SW480 (cell line): ENCODE data around the gene CCR6.
"Not testable (repeated sequence)": the region's sequence is repeated elsewhere in the genome, so short reads cannot be mapped to it uniquely, and the experiment has no call there.

Experiments used
- DNase-seq: peaks from one replicate; pipeline ENCODE4 v3.0.0-alpha.2; 2016; ENCODE audit warnings: low spot score

The CCR6 gene

GRCh38 chr6:167122827-167123657, at the start of gene CCR6:
Gene CCR6, plus strand, starts transcription at chr6:167123096. Its CDS starts 13,039 bp downstream, at chr6:167136135.
- DNase-seq, result no peak

- DNase-seq, result peak; percentile 17
Observed at GRCh38 chr6:167073679-167074274, 49.1 kb upstream of the CCR6 start.

GRCh38 chr6:167077241-167077932, 45.5 kb upstream of the CCR6 start:
- no peak for DNase-seq

GRCh38 chr6:167078745-167079144, 44.2 kb upstream of the CCR6 start:
- DNase-seq, result no peak

- no peak for DNase-seq
Observed at GRCh38 chr6:167079853-167080297, 43.0 kb upstream of the CCR6 start.

GRCh38 chr6:167087857-167088354, 35.0 kb upstream of the CCR6 start:
- DNase-seq, result no peak

- DNase-seq, result not testable (repeated sequence)
Observed at GRCh38 chr6:167088741-167089140, 34.2 kb upstream of the CCR6 start.

- no peak for DNase-seq
Observed at GRCh38 chr6:167089243-167090142, 33.4 kb upstream of the CCR6 start.

GRCh38 chr6:167090171-167090570, 32.7 kb upstream of the CCR6 start:
- no peak for DNase-seq

GRCh38 chr6:167091026-167091804, 31.7 kb upstream of the CCR6 start:
- no peak for DNase-seq

- DNase-seq, result no peak
Observed at GRCh38 chr6:167091805-167092107, 31.1 kb upstream of the CCR6 start.

GRCh38 chr6:167092672-167093339, 30.1 kb upstream of the CCR6 start:
- no peak for DNase-seq

- DNase-seq, result no peak
Observed at GRCh38 chr6:167093406-167093921, 29.4 kb upstream of the CCR6 start.

- no peak for DNase-seq
Observed at GRCh38 chr6:167093922-167094432, 28.9 kb upstream of the CCR6 start.

- no peak for DNase-seq
Observed at GRCh38 chr6:167094436-167094819, 28.5 kb upstream of the CCR6 start.

GRCh38 chr6:167094820-167095637, 27.9 kb upstream of the CCR6 start:
- no peak for DNase-seq

GRCh38 chr6:167095888-167096287, 27.0 kb upstream of the CCR6 start:
- no peak for DNase-seq

GRCh38 chr6:167096991-167097390, 25.9 kb upstream of the CCR6 start:
- no peak for DNase-seq

- no peak for DNase-seq
Observed at GRCh38 chr6:167097770-167098169, 25.1 kb upstream of the CCR6 start.
